IMR-90 (cell line): ENCODE data around the gene S100A6. TPM values are rescaled to one million over a fixed set of nuclear protein-coding genes. Genes with fewer than 3 reads are reported as not detected.

Experiments used
- ATAC-seq: fragments of 200-7000 bp; cut with Tn5 transposase; 2 replicates; pipeline ENCODE4 v1.9.1; 2020; ENCODE audit warnings: low read depth, mild to moderate bottlenecking, moderate library complexity
- BruUV-seq: library from RNA; stranded (reverse); fragments of 400-500 nt; replicated peaks from 2 replicates; lab custom pipeline; 2021; lab: Mats Ljungman, UMichigan
- CTCF ChIA-PET: fragments of 300-600 bp; formaldehyde crosslinking; extraction: SDS; loops from one replicate; lab custom pipeline; 2021; ENCODE audit warnings: antibody characterized with exemption; lab: Yijun Ruan, JAX
- POLR2A ChIA-PET: fragments of 300-600 bp; sonication (Branson Sonifier 250); formaldehyde crosslinking; loops from one replicate; lab custom pipeline; 2022; ENCODE audit warnings: antibody characterized with exemption; ENCODE audit not compliant: unreplicated experiment; lab: Charles Lee
- DNase-seq: peaks from one replicate; pipeline ENCODE4 v3.0.0; 2013
- H2AFZ ChIP-seq: replicated peaks from 2 replicates; pipeline ENCODE3; 2013; ENCODE audit warnings: low read length, mild to moderate bottlenecking; ENCODE audit not compliant: poor library complexity
- H2AK5ac ChIP-seq: 2 replicates; pipeline ENCODE4 v1.6.1; 2013; ENCODE audit warnings: low read depth, low read length, inconsistent platforms
- H2AK9ac ChIP-seq: replicated peaks from 2 replicates; pipeline ENCODE3; 2013; ENCODE audit warnings: mild to moderate bottlenecking, low read depth, low read length, moderate library complexity; ENCODE audit not compliant: poor library complexity
- H2BK120ac ChIP-seq: 2 replicates; pipeline ENCODE4 v1.6.1; 2013; ENCODE audit warnings: low read depth, low read length, inconsistent platforms
- H2BK15ac ChIP-seq: 3 replicates; pipeline ENCODE4 v1.6.1; 2013; ENCODE audit warnings: low read depth, low read length, inconsistent platforms
- H2BK20ac ChIP-seq: 2 replicates; pipeline ENCODE4 v1.6.1; 2013; ENCODE audit warnings: low read depth, mild to moderate bottlenecking, inconsistent platforms, low read length, moderate library complexity
- H2BK5ac ChIP-seq: 2 replicates; pipeline ENCODE4 v1.6.1; 2013; ENCODE audit warnings: mild to moderate bottlenecking, low read depth, low read length, inconsistent platforms; ENCODE audit not compliant: poor library complexity, severe bottlenecking
- H3K14ac ChIP-seq: replicated peaks from 2 replicates; pipeline ENCODE4 v1.6.1; 2013; ENCODE audit warnings: low read depth, low read length, inconsistent platforms
- H3K18ac ChIP-seq: 2 replicates; pipeline ENCODE4 v1.6.1; 2013; ENCODE audit warnings: low read depth, low read length, control low read depth
- H3K23ac ChIP-seq: 2 replicates; pipeline ENCODE4 v1.6.1; 2013; ENCODE audit warnings: low read depth, low read length, inconsistent platforms
- H3K27ac ChIP-seq: 2 replicates; pipeline ENCODE4 v1.5.1; 2013; ENCODE audit warnings: mild to moderate bottlenecking, control low read depth, low read length; ENCODE audit not compliant: insufficient read depth
- H3K27me3 ChIP-seq: 2 replicates; pipeline ENCODE4 v1.6.1; 2013; ENCODE audit warnings: low read length; ENCODE audit not compliant: control insufficient read depth, insufficient read depth
- H3K36me3 ChIP-seq: 2 replicates; pipeline ENCODE4 v1.6.1; 2013; ENCODE audit warnings: low read length, mixed read lengths; ENCODE audit not compliant: control insufficient read depth, insufficient read depth
- H3K4ac ChIP-seq: 2 replicates; pipeline ENCODE4 v1.6.1; 2013; ENCODE audit warnings: low read depth, low read length, inconsistent platforms
- H3K4me1 ChIP-seq: 2 replicates; pipeline ENCODE4 v1.6.1; 2013; ENCODE audit warnings: low read length, mixed read lengths; ENCODE audit not compliant: control insufficient read depth, insufficient read depth
- H3K4me2 ChIP-seq: 2 replicates; pipeline ENCODE4 v1.6.1; 2013; ENCODE audit warnings: low read depth, mild to moderate bottlenecking, control low read depth, low read length, moderate library complexity
- H3K4me3 ChIP-seq: 2 replicates; pipeline ENCODE4 v1.5.1; 2013; ENCODE audit warnings: low read depth, mild to moderate bottlenecking, control low read depth, low read length, moderate library complexity; ENCODE audit not compliant: insufficient read depth
- H3K56ac ChIP-seq: 2 replicates; pipeline ENCODE4 v1.6.1; 2013; ENCODE audit warnings: low read length, inconsistent platforms; ENCODE audit not compliant: insufficient read depth; ENCODE audit errors: extremely low read depth
- H3K79me1 ChIP-seq, 2 experiments: 2 replicates each; pipeline ENCODE4 v1.6.1; 2013; ENCODE audit warnings: low read length in 2 of 2, inconsistent platforms in 1 of 2, low read depth in 1 of 2
- H3K9ac ChIP-seq: 2 replicates; pipeline ENCODE4 v1.6.1; 2013; ENCODE audit warnings: low read depth, low read length, control low read depth
- H3K9me1 ChIP-seq: 2 replicates; pipeline ENCODE4 v1.6.1; 2013; ENCODE audit warnings: low read length, inconsistent platforms; ENCODE audit not compliant: insufficient read depth
- H3K9me3 ChIP-seq: 2 replicates; pipeline ENCODE4 v1.6.1; 2013; ENCODE audit warnings: low read length; ENCODE audit not compliant: control insufficient read depth, insufficient read depth
- H4K20me1 ChIP-seq: 2 replicates; pipeline ENCODE4 v1.6.1; 2013; ENCODE audit warnings: low read length, inconsistent platforms; ENCODE audit not compliant: insufficient read depth
- H4K5ac ChIP-seq: 2 replicates; pipeline ENCODE4 v1.6.1; 2013; ENCODE audit warnings: mild to moderate bottlenecking, low read depth, low read length, control low read depth
- H4K8ac ChIP-seq, 2 experiments: 2 replicates each; pipeline ENCODE4 v1.6.1; 2013; ENCODE audit warnings: low read depth in 2 of 2, low read length in 2 of 2, control low read depth in 1 of 2, inconsistent platforms in 1 of 2
- H4K91ac ChIP-seq: 2 replicates; pipeline ENCODE4 v1.6.1; 2013; ENCODE audit warnings: low read depth, low read length, inconsistent platforms; ENCODE audit not compliant: insufficient read depth
- CHD1 ChIP-seq: IDR thresholded peaks from 2 replicates; pipeline ENCODE4 v1.6.1; 2012; ENCODE audit warnings: low read depth, low read length, improper control_type of control experiment
- CTCF ChIP-seq: conservative IDR thresholded peaks from 2 replicates; pipeline ENCODE4 v1.5.1; 2012; ENCODE audit warnings: mild to moderate bottlenecking, low read depth, low read length, improper control_type of control experiment
- FOS ChIP-seq: fragments of 150-350 bp; IDR thresholded peaks from 2 replicates; pipeline ENCODE4 v1.6.1; 2016; ENCODE audit warnings: low read depth, low read length
- MAZ ChIP-seq: IDR thresholded peaks from 2 replicates; pipeline ENCODE4 v1.6.1; 2012; ENCODE audit warnings: low read depth, mild to moderate bottlenecking, low read length, improper control_type of control experiment, moderate library complexity, borderline replicate concordance
- MXI1 ChIP-seq: IDR thresholded peaks from 2 replicates; pipeline ENCODE4 v1.6.1; 2012; ENCODE audit warnings: low read depth, mild to moderate bottlenecking, low read length, moderate library complexity, borderline replicate concordance
- NFE2L2 ChIP-seq: fragments of 150-350 bp; IDR thresholded peaks from 2 replicates; pipeline ENCODE4 v1.6.1; 2016; ENCODE audit warnings: low read depth, mild to moderate bottlenecking, low read length
- POLR2A ChIP-seq: IDR thresholded peaks from 2 replicates; pipeline ENCODE4 v1.6.1; 2012; ENCODE audit warnings: mild to moderate bottlenecking, low read depth, low read length
- RAD21 ChIP-seq: IDR thresholded peaks from 2 replicates; pipeline ENCODE4 v1.6.1; 2012; ENCODE audit warnings: low read length, improper control_type of control experiment
- RCOR1 ChIP-seq: IDR thresholded peaks from 2 replicates; pipeline ENCODE4 v1.6.1; 2012; ENCODE audit warnings: mild to moderate bottlenecking, low read length, improper control_type of control experiment; ENCODE audit not compliant: insufficient replicate concordance
- RFX5 ChIP-seq: IDR thresholded peaks from 2 replicates; pipeline ENCODE4 v1.8.0; 2012; ENCODE audit warnings: low read depth, mild to moderate bottlenecking, low read length, moderate library complexity
- SMC3 ChIP-seq: fragments of 150-350 bp; IDR thresholded peaks from 2 replicates; pipeline ENCODE4 v1.6.1; 2016; ENCODE audit warnings: low read depth, mild to moderate bottlenecking, antibody characterized with exemption, low read length, moderate library complexity
- USF2 ChIP-seq: fragments of 150-350 bp; IDR thresholded peaks from 2 replicates; pipeline ENCODE4 v1.6.1; 2017; ENCODE audit warnings: mild to moderate bottlenecking, antibody characterized with exemption, low read length, low read depth
- WGBS, 2 experiments: methylation state at CpG; one replicate each; pipeline versions ENCODE4 v1.1.5 to v1.1.7; 2013; ENCODE audit warnings: missing lambda C conversion rate in 2 of 2; ENCODE audit not compliant: insufficient read length in 1 of 2; ENCODE audit errors: extremely low coverage in 2 of 2; 5-methylcytosine and 5-hydroxymethylcytosine counted together
- dilution Hi-C: fragments of 300-500 bp; cut with HindIII; formaldehyde crosslinking; loops from one replicate; pipeline ENCODE4 v1.14.3; 2018; ENCODE audit warnings: low sequenced_read_pairs; ENCODE audit not compliant: unreplicated experiment
- in situ Hi-C: fragments of 300-500 bp; cut with MboI; formaldehyde crosslinking; loops from 3 replicates; pipeline ENCODE4 v1.14.3; 2019; ENCODE audit warnings: low sequenced_read_pairs, inconsistent platforms, mixed read lengths
- intact Hi-C: fragments of 100-400 bp; cut with micrococcal nuclease; formaldehyde crosslinking; loops from 2 replicates; pipeline ENCODE4 v1.10.0; 2022
- polyA plus RNA-seq, 3 experiments: library from polyadenylated mRNA; depleted of rRNA; stranded (reverse); fragments of >200 nt; gene quantifications; 2 replicates each; pipeline ENCODE4 v1.2.3, GENCODE V29; 2012; ENCODE audit warnings: low replicate concordance in 1 of 3
- total RNA-seq: library from RNA; depleted of rRNA; stranded (reverse); fragments of >200 nt; gene quantifications from 2 replicates; pipeline ENCODE4 v1.2.3, GENCODE V29; 2012

S100A6 gene
- total and polyA plus RNA-seq, 2 of the 4 experiments (the other 2 are of a cell fraction): 373 to 1,755 TPM

GRCh38 chr1:153572569-153573015 is 36.8 kb upstream of the S100A6 start:
- peaks cover 15% of the 10 kb centered on the region for H3K9me1 ChIP-seq
- no peaks in the 10 kb centered on the region for H4K20me1 ChIP-seq
- no peaks in the 10 kb centered on the region for H3K9me3 ChIP-seq
- H2BK120ac ChIP-seq: peak overlapping the region; percentile 94
- intact Hi-C loops (loop anchor here (1.0 to 2.0 kb wide), 8 partner anchors 40 to 177 kb away; partner anchors contain the start of genes CHTOP, ILF2, S100A13 and S100A16), dilution Hi-C loops (no loop called here), in situ Hi-C loops (no loop called here)
- BruUV-seq: no TSS peak
- H3K27me3 ChIP-seq: no peaks in the 10 kb centered on the region
- peak overlapping the region; percentile 57 for H3K56ac ChIP-seq
- DNase-seq: peak; percentile 82
- H2BK20ac ChIP-seq: peak overlapping the region; percentile 58; the same call in 1 of the 2 replicates
- peaks cover 16% of the 10 kb centered on the region for H3K4me1 ChIP-seq
- POLR2A ChIA-PET: interaction anchor here (0.6 to 1.9 kb wide), 3 partner anchors 37 to 61 kb away, joined by 3 to 7 read pairs (median 3); partner anchors contain the start of genes S100A13 and S100A6
- peak overlapping the region; percentile 82 for H2AFZ ChIP-seq
- peak overlapping the region; percentile 71 for H4K91ac ChIP-seq
- peak overlapping the region; percentile 28; the same call in 1 of the 2 replicates for H4K5ac ChIP-seq
- peak overlapping the region; percentile 36; the same call in 1 of the 2 replicates for H3K27ac ChIP-seq
- peaks cover 0 to 13% of the 10 kb centered on the region in 2 experiments; a peak in 2 of 4 replicates for H3K79me1 ChIP-seq
- H3K4me3 ChIP-seq: no peak overlapping the region
- no peaks in the 10 kb centered on the region for H3K36me3 ChIP-seq
- peak overlapping the region; percentile 59 for H3K14ac ChIP-seq
- H2BK15ac ChIP-seq: peak overlapping the region; percentile 51; the same call in 1 of the 3 replicates
- H4K8ac ChIP-seq: peak overlapping the region; percentile 53 to 78
- WGBS, 2 experiments: 20% methylated on average over 1 of the region's 3 CpGs; no CpG with 5 or more reads in 1 of the 2 experiments
- peak overlapping the region; percentile 84 for H2AK5ac ChIP-seq
- H3K18ac ChIP-seq: peak overlapping the region; percentile 28; the same call in 1 of the 2 replicates
- peak; percentile 49; the same call in 1 of the 2 replicates for TF ChIP-seq FOS
- TF ChIP-seq SMC3: peak; percentile 73
- peak; percentile 86 for TF ChIP-seq CTCF
- no peak for TF ChIP-seq NFE2L2
- no peak for TF ChIP-seq USF2
- no peak for TF ChIP-seq CHD1
- peak; percentile 46; the same call in 1 of the 2 replicates for TF ChIP-seq POLR2A
- TF ChIP-seq RFX5: no peak
- no peak for TF ChIP-seq MAZ
- TF ChIP-seq RAD21: peak; percentile 89
- TF ChIP-seq MXI1: no peak
- peak; percentile 41 for TF ChIP-seq RCOR1
- H3K4me2 ChIP-seq: peak overlapping the region; percentile 48; the same call in 1 of the 2 replicates
- H3K4ac ChIP-seq: peak overlapping the region; percentile 24
- peak overlapping the region; percentile 3; the same call in 1 of the 2 replicates for H3K9ac ChIP-seq
- H2AK9ac ChIP-seq: peak overlapping the region; percentile 91
- peak overlapping the region; percentile 80 for H2BK5ac ChIP-seq
- H3K23ac ChIP-seq: peak overlapping the region; percentile 7; the same call in 1 of the 2 replicates
- CTCF ChIA-PET: interaction anchor here (0.6 to 2.3 kb wide), 19 partner anchors 20 to 94 kb away, joined by 3 to 16 read pairs (median 3); partner anchors contain the start of genes CHTOP, S100A13 and S100A16
- ATAC-seq: peak; percentile 82
